Right lobe of liver (tissue), 6 donors: ENCODE measurements around the gene DCHS2. TPM values are rescaled to one million over a fixed set of nuclear protein-coding genes. Genes with fewer than 3 reads are reported as not detected.

Experiments
- ATAC-seq, 4 donors: fragments of 200-7000 bp; cut with Tn5 transposase; one replicate each; pipeline ENCODE4 v1.9.1; 2020; ENCODE audit warnings: mild to moderate bottlenecking in 4 of 4, moderate library complexity in 4 of 4
- DNase-seq, 3 donors: peaks; one replicate each; pipeline ENCODE4 v3.0.0-alpha.2; 2020
- H3K27ac ChIP-seq, 3 donors: fragments of 200-600 bp; one replicate each; pipeline ENCODE4 v1.8.0; 2022
- H3K27me3 ChIP-seq, 2 donors: fragments of 200-600 bp; one replicate each; pipeline ENCODE4 v1.8.0; 2022
- H3K36me3 ChIP-seq, 4 donors: fragments of 200-600 bp; sonication (generic) in 1 of 4; one replicate each; pipeline versions ENCODE4 v1.5.1 to v1.8.0; 2017 to 2022; ENCODE audit warnings: control low read depth in 1 of 4
- H3K4me1 ChIP-seq, 4 donors: fragments of 200-600 bp; sonication (generic) in 1 of 4; one replicate each; pipeline versions ENCODE4 v1.5.1 to v1.8.0; 2017 to 2022; ENCODE audit warnings: control low read depth in 1 of 4
- H3K4me3 ChIP-seq, 3 donors: fragments of 200-600 bp; one replicate each; pipeline ENCODE4 v1.8.0; 2022
- H3K9me3 ChIP-seq, 4 donors: fragments of 200-600 bp; sonication (generic) in 1 of 4; one replicate each; pipeline versions ENCODE4 v1.5.1 to v1.8.0; 2017 to 2022; ENCODE audit warnings: control low read depth in 1 of 4
- CTCF ChIP-seq, 4 donors: fragments of 200-600 bp in 3 of 4; fragments of 450-650 bp in 1 of 4; IDR thresholded peaks; one replicate each; pipeline versions ENCODE4 v1.5.1 to v1.8.0; 2016 to 2022; ENCODE audit warnings: antibody characterized with exemption in 4 of 4, mild to moderate bottlenecking in 2 of 4
- POLR2A ChIP-seq: fragments of 450-650 bp; IDR thresholded peaks from one replicate; pipeline ENCODE4 v1.6.1; 2017; ENCODE audit warnings: antibody characterized with exemption, mild to moderate bottlenecking
- WGBS: methylation state at CpG from one replicate; pipeline ENCODE4 v1.1.6; 2018; ENCODE audit warnings: low coverage, low lambda C conversion rate; ENCODE audit not compliant: insufficient coverage; ENCODE audit errors: missing lambda C conversion rate; 5-methylcytosine and 5-hydroxymethylcytosine counted together
- intact Hi-C, 2 donors: fragments of 100-400 bp; cut with DNase I; formaldehyde crosslinking; loops; one replicate each; pipeline versions ENCODE4 v1.11.2 to v1.14.1; 2022
- total RNA-seq, 6 experiments: library from RNA; depleted of rRNA in 2 of 6; stranded (reverse); fragments of >200 nt in 2 of 6; fragmentation: NEBNext Ultra II Directional in 3 of 6; extraction: Animal tissue kit (Norgen Biotek cat#: 25700) in 3 of 6; gene quantifications; one replicate each; pipeline versions ENCODE4 v1.1.0 to v1.2.4, GENCODE V29; 2016 to 2023
- donor health status: DM: no; HTN: yes; CAD: no.
- donor health status: DM: no; HTN: no; CAD: no.
- donor health status: DM: no; HTN: no; CAD: no.
- donor health status: DM: no; HTN: yes; CAD: no.
- donor health status: DM: no; HTN: yes; CAD: no.

DCHS2 gene
- total RNA-seq, 6 experiments from 2014 or later: 0.07 to 0.37 (median 0.12) TPM; not detected in 1

- ATAC-seq: peak in 2 of 4 donors; percentile 20 to 46
- Histone ChIP-seq H3K4me3 (no peak overlapping the region), H3K27me3 (peaks cover 5 to 11% of the 10 kb centered on the region in 2 donors), H3K36me3 (no peaks in the 10 kb centered on the region), H3K27ac (no peak overlapping the region), H3K9me3 (no peaks in the 10 kb centered on the region), H3K4me1 (no peaks in the 10 kb centered on the region)
- DNase-seq: no peak
- intact Hi-C loops: no loop called here
- TF ChIP-seq CTCF (IDR thresholded peaks at IDR 0.05) (peak; percentile 10 to 39 (median 34)), POLR2A (no peak)
- WGBS: 58% methylated on average over 10 of the region's 11 CpGs
These were observed 162.2 kb downstream of the DCHS2 start for GRCh38 chr4:154329268-154329868.

GRCh38 chr4:154328030-154328429 is 163.6 kb downstream of the DCHS2 start:
- ATAC-seq (no peak), DNase-seq (no peak)
- H3K27me3 ChIP-seq: peaks cover 5 to 7% of the 10 kb centered on the region in 2 donors
- TF ChIP-seq POLR2A (no peak), CTCF (IDR thresholded peaks at IDR 0.05) (no peak)
- no peak overlapping the region for H3K27ac ChIP-seq
- 29% methylated on average over 1 of the region's 1 CpG for WGBS
- no peaks in the 10 kb centered on the region for H3K36me3 ChIP-seq
- no peaks in the 10 kb centered on the region for H3K9me3 ChIP-seq
- H3K4me3 ChIP-seq: no peak overlapping the region
- no peaks in the 10 kb centered on the region for H3K4me1 ChIP-seq
- intact Hi-C loops: no loop called here

- Histone ChIP-seq H3K27ac (no peak overlapping the region), H3K4me3 (no peak overlapping the region), H3K27me3 (no peaks in the 10 kb centered on the region), H3K9me3 (no peaks in the 10 kb centered on the region), H3K4me1 (no peaks in the 10 kb centered on the region), H3K36me3 (no peaks in the 10 kb centered on the region)
- TF ChIP-seq POLR2A (no peak), CTCF (IDR thresholded peaks at IDR 0.05) (no peak)
- intact Hi-C loops: no loop called here
- 53% methylated on average over 6 of the region's 6 CpGs for WGBS
- no peak for ATAC-seq
- no peak for DNase-seq
These were observed 171.1 kb downstream of the DCHS2 start for GRCh38 chr4:154320521-154320920.

GRCh38 chr4:154319736-154320135 is 171.9 kb downstream of the DCHS2 start:
- no peaks in the 10 kb centered on the region for H3K27me3 ChIP-seq
- H3K9me3 ChIP-seq: no peaks in the 10 kb centered on the region
- intact Hi-C loops: no loop called here
- ATAC-seq (no peak), DNase-seq (no peak)
- no peak for TF ChIP-seq POLR2A
- TF ChIP-seq CTCF (IDR thresholded peaks at IDR 0.05): no peak
- no peak overlapping the region for H3K4me3 ChIP-seq
- 79% methylated on average over 1 of the region's 1 CpG for WGBS
- H3K36me3 ChIP-seq: no peaks in the 10 kb centered on the region
- no peaks in the 10 kb centered on the region for H3K4me1 ChIP-seq
- no peak overlapping the region for H3K27ac ChIP-seq
